Measurements from ENCODE around the gene DMXL2.
"Not testable (repeated sequence)": the region's sequence is repeated elsewhere in the genome, so short reads cannot be mapped to it uniquely, and the experiment has no call there.

Gene DMXL2

DNA sequence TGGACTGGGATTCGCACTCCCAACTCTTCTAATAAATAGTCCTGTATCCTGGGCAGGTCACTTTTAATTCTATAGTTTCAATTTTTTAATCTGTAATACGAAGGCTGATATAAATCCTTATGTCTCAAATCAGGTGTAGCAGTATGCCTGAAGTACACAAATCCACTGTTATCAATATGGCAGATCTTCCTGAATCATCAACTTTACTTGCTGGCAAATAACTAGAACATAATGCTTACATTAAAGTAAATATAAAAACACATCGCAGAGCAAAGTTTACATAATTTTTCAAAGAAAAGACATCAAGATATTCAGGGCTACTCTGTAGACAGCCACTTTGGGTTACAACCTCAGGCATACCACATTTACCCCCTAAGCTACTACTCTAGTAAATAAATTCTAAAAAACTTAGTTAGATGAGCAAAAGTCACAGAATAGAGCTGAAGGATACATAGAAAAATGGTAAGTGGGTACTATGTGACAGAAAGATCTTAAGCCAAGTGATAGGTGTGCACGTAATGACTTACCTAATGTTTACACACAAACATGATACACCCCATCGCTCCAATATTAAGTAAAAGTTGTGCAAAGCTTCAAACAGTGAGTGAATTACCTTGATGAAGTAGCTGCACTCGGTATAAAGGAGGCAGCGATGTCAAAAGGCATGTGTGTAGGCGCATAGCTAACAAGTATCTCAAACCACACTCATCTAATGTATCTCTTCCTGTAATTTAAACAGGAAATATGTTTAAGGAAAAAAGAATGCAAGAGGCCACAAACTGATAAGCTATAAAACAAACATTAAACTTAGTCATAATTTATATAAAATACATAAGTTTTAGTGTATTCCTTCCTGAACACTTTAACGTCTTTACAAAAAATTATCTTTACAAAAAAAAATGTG lies 127.9 kb downstream of the DMXL2 start:
- H3K4me3 ChIP-seq (ENCODE audit: low read length), result no peak overlapping the region
- TF ChIP-seq ZNF274 (IDR thresholded peaks at IDR 0.05; ENCODE audit: low read depth, low read length), result no peak

- TF ChIP-seq ZNF274 (IDR thresholded peaks at IDR 0.05; ENCODE audit: low read depth, low read length), result no peak
- no peak overlapping the region for H3K4me3 ChIP-seq (ENCODE audit: low read length)
These were observed 128.7 kb downstream of the DMXL2 start for GRCh38 chr15:51493892-51494291.

DNA sequence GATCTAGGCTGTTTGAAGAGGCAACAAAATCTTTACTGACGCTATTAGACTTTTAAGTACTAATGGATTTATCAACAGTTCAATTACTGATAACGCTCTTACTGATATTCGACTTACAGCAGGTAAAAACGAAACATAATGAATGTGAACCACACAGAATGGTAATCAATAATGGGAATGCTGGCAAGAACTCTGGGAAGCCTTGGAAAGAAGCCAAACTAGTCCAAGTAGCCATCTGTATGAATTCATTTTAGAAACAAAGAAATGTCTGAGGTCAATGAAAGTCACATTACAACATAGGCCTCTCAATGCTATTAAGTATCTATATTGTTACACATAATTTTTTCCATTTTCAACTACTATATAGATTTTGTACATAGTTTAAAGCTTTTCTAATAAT lies 130.0 kb downstream of the DMXL2 start:
- H3K4me3 ChIP-seq (ENCODE audit: low read length), result no peak overlapping the region
- no peak for TF ChIP-seq ZNF274 (IDR thresholded peaks at IDR 0.05; ENCODE audit: low read depth, low read length)

GRCh38 chr15:51491941-51492340 lies 130.6 kb downstream of the DMXL2 start:
- TF ChIP-seq ZNF274 (IDR thresholded peaks at IDR 0.05; ENCODE audit: low read depth, low read length), result no peak

DNA sequence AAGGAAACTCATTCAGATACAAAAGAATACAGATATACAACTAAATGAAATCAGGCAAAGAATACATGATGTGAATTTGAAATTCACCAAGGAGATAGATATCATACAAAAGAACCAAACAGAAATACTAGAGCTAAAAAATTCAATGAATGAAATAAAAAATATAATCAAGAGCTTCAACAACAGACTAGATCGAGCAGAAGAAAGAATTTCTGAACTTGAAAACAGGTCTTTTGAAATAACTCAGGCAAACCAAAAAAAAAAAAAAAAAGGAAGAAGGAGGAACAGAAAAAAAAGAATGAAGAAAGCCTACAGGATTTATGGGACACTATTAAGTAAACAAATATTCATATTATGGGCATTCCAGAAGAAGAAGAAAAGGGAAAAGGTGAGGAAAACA lies 137.8 kb downstream of the DMXL2 start:
- no peak for TF ChIP-seq ZNF274 (IDR thresholded peaks at IDR 0.05; ENCODE audit: low read depth, low read length)
- H3K4me3 ChIP-seq (ENCODE audit: low read length), result no peak overlapping the region

More at GRCh38 chr15:51491941-51492340, 130.6 kb downstream of the DMXL2 start:
- no peak overlapping the region for H3K4me3 ChIP-seq (ENCODE audit: low read length)

DNA sequence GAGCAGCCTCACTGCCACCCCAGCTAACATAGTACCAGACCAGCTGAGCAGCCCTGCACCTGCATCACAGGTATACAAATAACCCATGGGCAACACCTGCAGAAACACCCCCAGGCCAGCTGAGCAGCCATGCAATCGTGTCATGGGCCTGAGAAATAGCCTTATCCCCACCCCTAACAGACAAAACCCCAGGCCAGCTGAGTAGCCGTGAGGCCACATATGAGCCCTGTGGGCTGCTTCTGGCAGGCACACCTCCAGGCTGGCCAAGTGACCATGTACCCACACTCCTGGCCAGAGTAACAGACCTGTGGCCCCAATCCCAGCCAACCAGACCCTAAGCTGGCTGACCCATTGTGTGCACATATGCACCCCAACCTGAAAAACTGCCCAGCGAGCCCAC lies 138.6 kb downstream of the DMXL2 start:
- no peak overlapping the region for H3K4me3 ChIP-seq (ENCODE audit: low read length)
- no peak for TF ChIP-seq ZNF274 (IDR thresholded peaks at IDR 0.05; ENCODE audit: low read depth, low read length)

DNA sequence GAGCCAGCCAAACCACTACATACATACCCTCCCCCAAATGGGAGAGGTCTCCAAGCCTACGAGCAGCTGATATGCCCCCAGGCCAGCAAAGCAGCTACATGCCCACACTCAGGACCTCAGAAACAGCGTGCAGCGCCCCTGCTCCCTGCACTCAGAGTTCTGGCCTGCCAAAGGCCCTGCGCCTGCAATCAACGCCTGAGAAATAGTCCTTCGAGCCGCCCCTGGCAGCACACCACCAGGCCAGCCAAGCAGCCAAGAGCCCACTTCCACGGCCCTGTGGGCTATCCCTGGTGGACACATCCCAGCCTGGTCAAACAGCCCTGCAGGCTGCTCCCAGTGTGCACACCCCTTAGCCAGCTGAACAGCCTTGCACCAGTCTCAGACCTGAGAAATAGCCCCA lies 139.1 kb downstream of the DMXL2 start:
- TF ChIP-seq ZNF274 (IDR thresholded peaks at IDR 0.05; ENCODE audit: low read depth, low read length), result no peak
- no peak overlapping the region for H3K4me3 ChIP-seq (ENCODE audit: low read length)

GRCh38 chr15:51475736-51476135 lies 146.8 kb downstream of the DMXL2 start:
- no peak for TF ChIP-seq ZNF274 (IDR thresholded peaks at IDR 0.05; ENCODE audit: low read depth, low read length)
- H3K4me3 ChIP-seq (ENCODE audit: low read length), result no peak overlapping the region

- TF ChIP-seq ZNF274 (IDR thresholded peaks at IDR 0.05; ENCODE audit: low read depth, low read length), result no peak
- H3K4me3 ChIP-seq (ENCODE audit: low read length), result no peak overlapping the region
These were observed 152.1 kb downstream of the DMXL2 start for GRCh38 chr15:51470512-51470911.

GRCh38 chr15:51460796-51461195 lies 161.8 kb downstream of the DMXL2 start:
- TF ChIP-seq ZNF274 (IDR thresholded peaks at IDR 0.05; ENCODE audit: low read depth, low read length), result no peak
- no peak overlapping the region for H3K4me3 ChIP-seq (ENCODE audit: low read length)

DNA sequence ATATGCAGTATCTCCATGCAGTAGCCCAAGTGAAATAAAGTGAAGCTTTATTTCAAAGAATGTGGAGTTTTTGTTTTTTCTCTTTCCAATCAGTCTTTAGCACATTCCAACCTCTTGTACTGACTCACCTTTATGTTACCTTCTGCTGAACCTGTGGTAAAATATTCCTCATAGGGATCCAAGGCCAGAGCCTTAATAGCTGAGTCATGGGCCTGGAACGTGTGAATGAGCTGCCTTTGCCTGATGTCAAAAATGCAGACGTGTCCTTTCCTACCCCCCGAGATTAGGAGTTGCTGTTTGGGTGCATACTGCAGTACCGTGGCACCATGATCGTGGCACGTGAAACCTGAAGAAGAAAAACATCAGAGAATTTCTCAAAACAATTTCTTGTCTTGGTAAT lies 172.6 kb downstream of the DMXL2 start:
- no peak for TF ChIP-seq ZNF274 (IDR thresholded peaks at IDR 0.05; ENCODE audit: low read depth, low read length)
- H3K4me3 ChIP-seq (ENCODE audit: low read length), result no peak overlapping the region

DNA sequence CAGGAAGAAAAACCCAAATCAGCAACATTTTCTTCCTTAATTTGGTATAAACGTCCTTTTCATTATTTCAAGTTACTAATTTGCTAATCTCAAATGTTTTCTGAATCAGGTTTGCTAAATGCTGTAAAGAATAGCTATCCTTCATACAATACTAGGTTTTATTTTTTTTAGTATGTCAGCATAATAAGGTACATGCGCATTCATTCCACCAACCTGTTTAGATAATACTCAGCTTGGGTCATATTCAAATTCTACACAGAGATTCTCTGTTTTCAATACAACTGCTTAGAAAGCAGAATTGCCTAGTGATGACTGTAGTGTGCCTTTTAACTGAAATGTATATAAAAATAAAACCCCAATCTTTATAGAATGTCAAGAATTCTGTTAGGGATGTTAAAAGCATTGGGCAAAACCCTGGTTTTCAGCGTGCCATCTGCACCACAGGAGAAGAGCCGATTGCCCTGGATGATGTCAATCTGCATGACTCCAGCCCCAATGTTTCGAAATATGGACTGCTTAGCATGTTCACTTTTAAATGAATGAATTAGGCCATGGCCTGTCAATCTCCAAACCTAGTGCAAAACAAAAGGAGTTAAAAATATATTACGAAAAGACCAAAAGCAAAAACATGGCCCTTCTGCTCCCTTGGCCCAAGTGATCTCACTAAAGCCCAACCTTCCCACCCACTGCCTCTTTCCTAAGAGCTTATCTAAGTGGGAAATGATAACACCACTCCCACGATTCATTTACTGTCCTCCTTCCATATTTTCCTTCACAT lies 173.8 kb downstream of the DMXL2 start:
- no peak for TF ChIP-seq ZNF274 (IDR thresholded peaks at IDR 0.05; ENCODE audit: low read depth, low read length)
- H3K4me3 ChIP-seq (ENCODE audit: low read length), result no peak overlapping the region

- no peak overlapping the region for H3K4me3 ChIP-seq (ENCODE audit: low read length)
- no peak for TF ChIP-seq ZNF274 (IDR thresholded peaks at IDR 0.05; ENCODE audit: low read depth, low read length)
These were observed 174.5 kb downstream of the DMXL2 start for GRCh38 chr15:51447855-51448621.

DNA sequence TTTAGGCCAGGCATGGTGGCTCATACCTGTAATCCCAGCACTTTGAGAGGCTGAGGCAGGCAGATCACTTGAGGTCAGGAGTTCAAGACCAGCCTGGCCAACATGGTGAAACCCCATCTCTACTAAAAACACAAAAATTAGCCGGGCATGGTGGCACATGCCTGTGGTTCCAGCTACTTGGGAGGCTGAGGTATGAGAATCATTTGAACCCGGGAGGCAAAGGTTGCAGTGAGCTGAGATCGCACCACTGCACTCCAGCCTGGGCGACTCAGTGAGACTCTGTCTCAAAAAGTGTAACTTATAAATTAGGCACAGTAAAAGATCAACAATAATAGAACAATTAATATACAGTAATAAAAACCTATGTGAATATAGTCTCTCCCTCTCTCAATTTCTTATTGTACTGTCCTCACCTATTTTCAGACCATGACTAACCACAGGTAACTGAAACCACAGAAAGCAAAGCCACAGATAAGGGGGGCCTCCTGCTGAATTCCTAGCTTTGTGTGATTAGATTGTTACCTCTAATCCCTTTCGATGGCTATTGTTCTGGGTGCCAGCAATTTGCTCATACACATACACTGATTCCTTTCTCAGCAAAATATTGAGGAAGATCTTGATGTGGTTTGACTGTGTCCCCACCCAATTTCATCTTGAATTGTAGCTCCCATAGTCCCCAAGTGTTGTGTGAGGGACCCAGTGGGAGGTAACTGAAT lies 176.4 kb downstream of the DMXL2 start:
- not testable (repeated sequence) for H3K4me3 ChIP-seq (ENCODE audit: low read length)
